ENCODE results near the gene RRP15. TPM values are rescaled to one million over a fixed set of nuclear protein-coding genes. Genes with fewer than 3 reads are reported as not detected.

The RRP15 gene
- polyA plus RNA-seq, 1 donor (not counting 4 experiments of a cell fraction or from before 2014, with no cell fraction given), result 15.8 TPM

GRCh38 chr1:218380125-218380977 lies 95.3 kb downstream of the RRP15 start:
- FAIRE-seq, result peak; percentile 76
- peak overlapping the region; percentile 39 for H3K27ac ChIP-seq (ENCODE audit: control insufficient read depth, insufficient read depth, low read length)
- dilution Hi-C loops (cut with MboI; ENCODE audit: extremely low pct_ligation_motif_present, low sequenced_read_pairs), result no loop called here

DNA sequence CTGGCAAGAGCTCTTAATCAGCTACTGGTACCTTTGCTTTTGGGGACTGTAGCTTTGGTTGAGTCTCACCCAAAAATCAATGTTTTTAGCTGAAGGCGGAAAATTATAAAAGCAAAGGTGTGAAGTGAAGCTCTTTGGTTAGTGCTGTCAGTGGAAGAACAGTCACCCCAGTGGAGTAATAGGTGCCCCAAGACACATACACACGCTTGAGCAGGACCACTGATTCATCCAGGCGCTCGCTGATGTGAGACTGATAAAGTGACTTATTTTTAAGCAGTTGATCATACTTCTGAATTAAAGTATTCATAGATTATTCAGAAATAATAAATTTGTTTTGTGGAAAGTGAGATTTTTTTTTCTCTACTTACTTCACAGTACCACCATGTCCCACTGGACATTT lies 97.2 kb downstream of the RRP15 start:
- Histone ChIP-seq H3K4me2 (ENCODE audit: control insufficient read depth, extremely low read depth, insufficient read depth, low read depth, low read length) (no peak overlapping the region), H3K36me3 (ENCODE audit: control insufficient read depth in 2 of 2, extremely low read depth in 1 of 2, insufficient read depth in 2 of 2, low read length in 2 of 2) (no peaks in the 10 kb centered on the region), H3K79me2 (ENCODE audit: control insufficient read depth, insufficient read depth, low read length) (peaks cover 50% of the 10 kb centered on the region), H3K27me3 (ENCODE audit: control insufficient read depth, extremely low read depth, insufficient read depth, low read length) (no peaks in the 10 kb centered on the region), H3K27ac (ENCODE audit: control insufficient read depth, insufficient read depth, low read length) (no peak overlapping the region), H3K4me1 (ENCODE audit: control insufficient read depth, extremely low read depth, insufficient read depth, low read length) (peaks cover 21% of the 10 kb centered on the region), H3K9me1 (ENCODE audit: control insufficient read depth, extremely low read depth, insufficient read depth, low read length) (peaks cover 2% of the 10 kb centered on the region), H3K9ac (ENCODE audit: control insufficient read depth, extremely low read depth, insufficient read depth, low read length) (no peak overlapping the region), H3K4me3 (ENCODE audit: control insufficient read depth in 2 of 3, extremely low read depth in 1 of 3, insufficient read depth in 2 of 3, low read depth in 1 of 3, low read length in 3 of 3) (no peak overlapping the region), H3K9me3 (ENCODE audit: control insufficient read depth, low read depth, low read length) (no peaks in the 10 kb centered on the region), H2AFZ (ENCODE audit: control insufficient read depth, low read length) (no peak overlapping the region), H4K20me1 (ENCODE audit: control insufficient read depth, extremely low read depth, insufficient read depth, low read length) (no peaks in the 10 kb centered on the region)
- DNase-seq (ENCODE audit: low read depth, low spot score) (no peak), FAIRE-seq (no peak)
- TF ChIP-seq CTCF (optimal IDR thresholded peaks at IDR 0.05 in 1 of 3, IDR thresholded peaks at IDR 0.05 in 1 of 3, conservative IDR thresholded peaks at IDR 0.05 in 1 of 3; ENCODE audit: extremely low read depth in 1 of 3, insufficient read depth in 2 of 3, low read length in 3 of 3) (no peak), EZH2 (IDR thresholded peaks at IDR 0.05; ENCODE audit: low read length) (no peak)
- dilution Hi-C loops (cut with MboI; ENCODE audit: extremely low pct_ligation_motif_present, low sequenced_read_pairs), result no loop called here

More at GRCh38 chr1:218380125-218380977, 95.3 kb downstream of the RRP15 start:
- H3K36me3 ChIP-seq (ENCODE audit: control insufficient read depth in 2 of 2, extremely low read depth in 1 of 2, insufficient read depth in 2 of 2, low read length in 2 of 2), result no peaks in the 10 kb centered on the region
- TF ChIP-seq EZH2 (IDR thresholded peaks at IDR 0.05; ENCODE audit: low read length) (no peak), CTCF (optimal IDR thresholded peaks at IDR 0.05 in 1 of 3, IDR thresholded peaks at IDR 0.05 in 1 of 3, conservative IDR thresholded peaks at IDR 0.05 in 1 of 3; ENCODE audit: extremely low read depth in 1 of 3, insufficient read depth in 2 of 3, low read length in 3 of 3) (no peak)
- no peak overlapping the region for H2AFZ ChIP-seq (ENCODE audit: control insufficient read depth, low read length)
- peaks cover 38% of the 10 kb centered on the region for H3K79me2 ChIP-seq (ENCODE audit: control insufficient read depth, insufficient read depth, low read length)
- H3K9me3 ChIP-seq (ENCODE audit: control insufficient read depth, low read depth, low read length), result no peaks in the 10 kb centered on the region
- peak; percentile 80 for DNase-seq (ENCODE audit: low read depth, low spot score)
- no peaks in the 10 kb centered on the region for H4K20me1 ChIP-seq (ENCODE audit: control insufficient read depth, extremely low read depth, insufficient read depth, low read length)
- H3K4me1 ChIP-seq (ENCODE audit: control insufficient read depth, extremely low read depth, insufficient read depth, low read length), result peaks cover 36% of the 10 kb centered on the region
- no peak overlapping the region for H3K9ac ChIP-seq (ENCODE audit: control insufficient read depth, extremely low read depth, insufficient read depth, low read length)
- H3K27me3 ChIP-seq (ENCODE audit: control insufficient read depth, extremely low read depth, insufficient read depth, low read length), result no peaks in the 10 kb centered on the region
- peaks cover 2% of the 10 kb centered on the region for H3K9me1 ChIP-seq (ENCODE audit: control insufficient read depth, extremely low read depth, insufficient read depth, low read length)
- H3K4me3 ChIP-seq (ENCODE audit: control insufficient read depth in 2 of 3, extremely low read depth in 1 of 3, insufficient read depth in 2 of 3, low read depth in 1 of 3, low read length in 3 of 3), result no peak overlapping the region
- peak overlapping the region; percentile 61 for H3K4me2 ChIP-seq (ENCODE audit: control insufficient read depth, extremely low read depth, insufficient read depth, low read depth, low read length)

All from keratinocyte (primary cell).